H1 (cell line): ENCODE results near the gene ALDOC. TPM values are rescaled to one million over a fixed set of nuclear protein-coding genes. Genes with fewer than 3 reads are reported as not detected.

Source experiments
- KDM1A ChIP-seq: fragments of 200-600, 300-600 bp; sonication (generic); IDR thresholded peaks from 2 replicates; pipeline ENCODE4 v1.7.1; 2016; ENCODE audit warnings: mild to moderate bottlenecking, low read length, borderline replicate concordance
- SIN3A ChIP-seq, 2 experiments: IDR thresholded peaks in 1 of 2; conservative IDR thresholded peaks in 1 of 2; 2 replicates each; pipeline ENCODE4 v1.6.1; 2011 to 2012; ENCODE audit warnings: low read length in 2 of 2, improper control_type of control experiment in 1 of 2, low read depth in 1 of 2, mild to moderate bottlenecking in 1 of 2
- USF2 ChIP-seq: IDR thresholded peaks from 2 replicates; pipeline ENCODE4 v1.6.1; 2011; ENCODE audit warnings: low read length, improper control_type of control experiment
- polyA plus RNA-seq, 7 experiments: library from polyadenylated mRNA; depleted of rRNA in 3 of 7; stranded (reverse) in 5 of 7; unstranded in 2 of 7; fragments of >200 nt in 5 of 7; fragments of 200-250 nt in 2 of 7; gene quantifications; 1 replicate in 5 of 7; 2 replicates in 1 of 7; 4 replicates in 1 of 7; pipeline versions ENCODE4 v1.2.1 to v1.2.3, GENCODE V29; 2011 to 2013; ENCODE audit warnings: missing spikeins in 2 of 7, mixed read lengths in 2 of 7
- total RNA-seq: library from RNA; stranded (reverse); fragmentation: NEBNext Ultra II Directional; extraction: Animal tissue kit (Norgen Biotek cat#: 25700); gene quantifications from 2 replicates; pipeline ENCODE4 v1.2.1, GENCODE V29; 2021

Gene ALDOC
- total and polyA plus RNA-seq, 2 of the 8 experiments (the other 6 are each of a cell fraction or from before 2014, with no cell fraction given), result 51.6 to 103 TPM

DNA sequence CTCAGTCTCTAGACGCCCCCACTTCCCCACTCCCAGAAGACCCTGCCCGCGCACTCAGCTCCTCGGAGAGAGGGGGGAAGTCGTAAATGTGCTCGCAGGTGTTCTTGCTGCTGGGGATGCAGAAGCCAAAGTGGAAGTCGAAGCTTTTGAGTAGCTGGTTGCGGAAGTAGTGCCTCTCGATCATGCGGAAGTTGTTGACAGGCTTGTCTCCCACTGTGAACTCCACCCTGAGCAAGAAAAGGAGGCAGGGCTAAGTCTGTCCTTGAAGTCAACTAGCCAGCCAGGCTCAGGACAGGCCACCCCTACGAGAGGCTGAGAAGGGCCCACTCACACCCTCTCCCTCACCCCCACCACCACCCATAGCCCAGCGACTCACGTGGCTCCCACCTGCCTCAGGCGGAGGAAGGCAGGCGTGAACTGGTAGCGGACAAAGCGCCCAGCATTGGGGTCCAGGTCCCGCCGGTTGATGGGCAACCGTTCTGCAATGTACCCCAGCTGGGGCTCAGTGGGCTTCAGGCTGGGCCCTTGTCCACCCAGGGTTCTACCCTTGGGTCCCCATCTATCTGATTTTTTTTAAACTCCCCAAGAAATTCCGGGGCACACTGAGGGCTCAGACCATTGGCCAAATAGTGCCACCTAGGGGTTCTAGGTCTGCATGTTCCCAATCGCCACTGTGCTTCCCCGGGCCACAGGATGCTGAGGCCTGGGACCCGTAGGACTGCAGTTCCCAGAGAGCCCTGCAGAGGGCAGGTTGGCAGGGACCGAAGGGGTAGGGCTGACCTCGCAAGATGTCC lies 28.9 kb downstream of the ALDOC start (continued):
- no peak; the same call in 1 of the 2 replicates for TF ChIP-seq USF2
- 0 out of 4 replicates have a peak, but pooled peaks of 1 of the 2 experiments have one; percentile 32 for TF ChIP-seq SIN3A (conservative IDR thresholded peaks at IDR 0.05 in 1 of 2, IDR thresholded peaks at IDR 0.05 in 1 of 2; ENCODE audit: low read depth in 1 of 2, low read length in 2 of 2)
- TF ChIP-seq KDM1A, result 0 out of 2 replicates have a peak, but pooled peaks have one; percentile 49
- TF ChIP-seq, all 59 proteins: peak for 7
